GM19324 (cell line): ENCODE measurements around the gene ATOH8.
A peak's percentile ranks its signal among the peaks of the same experiment; 100 is the strongest.
"Not testable (repeated sequence)": the region's sequence is repeated elsewhere in the genome, so short reads cannot be mapped to it uniquely, and the experiment has no call there.

ENCODE experiments used
- ATAC-seq: cut with Tn5 transposase; IDR thresholded peaks from one replicate; pipeline ENCODE4 v1.9.1; 2021; ENCODE audit warnings: mild to moderate bottlenecking, moderate library complexity; ENCODE audit not compliant: unreplicated experiment, low FRiP score

The ATOH8 gene

GRCh38 chr2:85813211-85813981 is 59.6 kb downstream of the ATOH8 start:
- no peak for ATAC-seq

- peak; percentile 56 for ATAC-seq
These were observed 60.4 kb downstream of the ATOH8 start for GRCh38 chr2:85813982-85814801.

GRCh38 chr2:85814802-85815550 is 61.2 kb downstream of the ATOH8 start:
- no peak for ATAC-seq

GRCh38 chr2:85819811-85820510 is 66.2 kb downstream of the ATOH8 start:
- ATAC-seq: no peak

- ATAC-seq: no peak
These were observed 69.0 kb downstream of the ATOH8 start for GRCh38 chr2:85822766-85823165.

- ATAC-seq: no peak
These were observed 70.2 kb downstream of the ATOH8 start for GRCh38 chr2:85823951-85824350.

- no peak for ATAC-seq
These were observed 73.4 kb downstream of the ATOH8 start for GRCh38 chr2:85826990-85827878.

GRCh38 chr2:85827879-85828569 is 74.2 kb downstream of the ATOH8 start:
- ATAC-seq: no peak

- ATAC-seq: no peak
These were observed 74.9 kb downstream of the ATOH8 start for GRCh38 chr2:85828725-85829124.

- ATAC-seq: not testable (repeated sequence)
These were observed 75.6 kb downstream of the ATOH8 start for GRCh38 chr2:85829394-85829793.

GRCh38 chr2:85830645-85831044 is 76.9 kb downstream of the ATOH8 start:
- no peak for ATAC-seq

- no peak for ATAC-seq
These were observed 77.9 kb downstream of the ATOH8 start for GRCh38 chr2:85831735-85832134.

GRCh38 chr2:85834466-85834865 is 80.7 kb downstream of the ATOH8 start:
- ATAC-seq: no peak
